Measurements from ENCODE around the gene OR9A2. TPM values are rescaled to one million over a fixed set of nuclear protein-coding genes. Genes with fewer than 3 reads are reported as not detected.
A peak's percentile ranks its signal among the peaks of the same experiment; 100 is the strongest.

The OR9A2 gene
- total RNA-seq (2014; rRNA removed; shearing (Covaris generic)), result not detected in 2 replicates

GRCh38 chr7:143027032-143027431 is at the start of gene OR9A2:
TSS of gene OR9A2 (minus strand) at chr7:143027132. CDS start at chr7:143027132, 0 bp downstream.
- no peak for DNase-seq (ENCODE audit: low read depth)

- DNase-seq (ENCODE audit: low read depth), result no peak
Measured at GRCh38 chr7:143074141-143074540, 47.2 kb upstream of the OR9A2 start.

GRCh38 chr7:143073556-143073955 is 46.6 kb upstream of the OR9A2 start:
- DNase-seq (ENCODE audit: low read depth), result no peak

DNA sequence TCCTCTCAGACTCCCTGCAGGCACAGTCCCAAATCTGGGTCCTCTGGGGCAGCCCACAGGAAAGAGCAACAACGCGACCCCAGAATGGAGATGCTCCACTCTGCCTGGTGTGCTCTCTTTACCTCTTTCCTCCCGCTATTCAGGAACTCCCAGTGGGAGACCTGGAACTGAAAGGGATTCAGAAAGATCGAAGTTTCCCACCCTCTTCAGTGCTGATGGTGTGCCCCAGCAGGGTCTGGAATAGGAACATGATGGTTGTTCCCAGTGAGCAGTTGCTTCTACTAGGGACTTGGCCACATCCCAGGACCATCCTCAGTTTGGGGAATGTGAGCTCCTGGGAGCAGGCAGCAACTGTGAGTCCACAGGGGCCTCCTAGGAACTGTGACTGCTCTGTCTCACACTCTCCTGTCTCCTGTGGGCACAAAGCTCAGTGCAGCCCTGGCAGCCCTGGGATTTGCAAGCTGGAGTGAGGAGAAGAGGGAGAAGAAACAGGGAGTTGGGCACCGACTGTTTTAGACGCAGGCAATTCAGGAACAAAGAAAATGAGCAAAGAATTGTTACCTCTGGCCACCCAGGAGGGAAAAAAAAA is 43.1 kb upstream of the OR9A2 start:
- DNase-seq (ENCODE audit: low read depth), result no peak

DNA sequence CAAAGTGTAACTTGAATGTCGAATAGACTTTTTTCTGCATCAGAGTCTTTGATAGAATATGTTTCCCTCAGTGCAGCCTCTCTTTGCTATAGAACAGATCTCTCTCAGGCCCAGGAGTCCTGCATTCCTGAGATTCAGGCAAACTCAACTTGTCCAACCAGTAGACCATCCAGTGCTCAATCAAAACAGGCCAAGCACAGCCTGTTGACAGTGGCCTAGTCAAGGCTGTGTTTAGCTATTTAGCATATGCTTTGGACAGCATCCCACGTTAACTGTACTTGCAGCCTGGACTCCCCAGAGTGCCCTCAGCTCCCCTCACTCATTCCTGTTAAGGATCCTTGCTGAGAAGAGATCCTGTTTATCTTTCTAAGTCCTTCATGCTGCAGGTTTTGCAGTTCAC is 41.5 kb upstream of the OR9A2 start:
- no peak for DNase-seq (ENCODE audit: low read depth)

GRCh38 chr7:143063741-143064140 is 36.8 kb upstream of the OR9A2 start:
- no peak for DNase-seq (ENCODE audit: low read depth)

GRCh38 chr7:143055754-143056153 is 28.8 kb upstream of the OR9A2 start:
- no peak for DNase-seq (ENCODE audit: low read depth)

DNA sequence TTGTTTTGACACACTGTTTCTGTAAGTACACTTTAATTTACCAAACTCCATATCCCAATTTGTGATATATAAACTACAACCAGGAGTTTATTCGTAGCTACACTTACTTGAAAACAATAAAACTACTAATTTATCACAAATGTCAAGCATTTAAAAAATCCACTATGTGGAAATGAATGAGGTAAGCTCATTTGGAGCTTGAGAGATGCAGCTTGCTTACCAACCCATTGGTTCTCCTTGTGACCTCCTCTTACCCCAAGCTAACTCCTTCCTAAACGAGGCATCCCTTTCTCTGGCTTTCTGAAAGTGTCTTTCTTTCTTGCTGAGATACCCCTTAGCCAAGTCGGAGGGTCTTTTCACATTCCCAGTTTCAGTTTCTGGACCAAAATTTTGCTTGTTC is 27.7 kb upstream of the OR9A2 start:
- DNase-seq (ENCODE audit: low read depth), result no peak

DNA sequence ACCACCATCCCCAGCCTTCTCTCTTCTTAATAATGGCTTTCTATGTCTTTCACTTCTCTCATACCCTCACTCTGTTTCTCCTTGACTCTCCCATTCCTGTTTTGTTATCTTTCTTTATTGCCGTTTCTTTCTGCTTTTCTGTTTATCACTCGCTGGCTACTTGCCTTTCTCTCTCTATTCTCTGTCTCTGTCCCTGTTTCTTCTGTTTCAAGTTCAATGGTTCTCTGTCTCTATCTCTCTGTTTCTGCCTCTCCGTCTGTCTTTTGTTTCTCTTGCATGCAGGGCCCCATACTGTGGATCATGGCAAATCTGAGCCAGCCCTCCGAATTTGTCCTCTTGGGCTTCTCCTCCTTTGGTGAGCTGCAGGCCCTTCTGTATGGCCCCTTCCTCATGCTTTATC is 25.1 kb upstream of the OR9A2 start, which contains the start of gene OR6V1:
OR6V1 (plus strand) TSS at position 301 of the 400 bp plus-strand sequence; CDS start at position 301, 0 bp downstream.
- DNase-seq (ENCODE audit: low read depth), result no peak

GRCh38 chr7:143050931-143051330 is 24.0 kb upstream of the OR9A2 start:
- peak; percentile 27 for DNase-seq (ENCODE audit: low read depth)

DNA sequence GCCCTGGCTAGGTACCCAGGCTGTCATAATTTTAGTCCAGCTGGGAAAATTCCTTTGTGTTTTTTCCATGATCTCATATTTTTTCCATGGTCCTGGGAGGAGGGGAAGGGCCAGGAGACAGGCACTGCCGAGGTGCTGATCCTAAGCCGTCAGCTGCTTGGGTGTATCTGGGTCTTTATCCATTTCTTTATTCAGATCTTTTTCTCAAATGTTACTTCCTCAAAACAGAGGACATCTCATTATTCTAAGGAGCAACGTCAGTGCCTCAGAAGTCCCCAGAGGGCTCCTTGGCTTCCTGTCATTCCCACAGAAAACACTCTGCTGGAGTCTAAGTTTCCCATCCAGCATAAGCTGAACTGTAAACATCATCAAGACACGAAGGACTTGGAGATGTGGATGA is 22.4 kb upstream of the OR9A2 start:
- no peak for DNase-seq (ENCODE audit: low read depth)

- DNase-seq (ENCODE audit: low read depth), result peak; percentile 28
Measured at GRCh38 chr7:143048827-143049226, 21.9 kb upstream of the OR9A2 start.

- no peak for DNase-seq (ENCODE audit: low read depth)
Measured at GRCh38 chr7:143047326-143047725, 20.4 kb upstream of the OR9A2 start.

DNA sequence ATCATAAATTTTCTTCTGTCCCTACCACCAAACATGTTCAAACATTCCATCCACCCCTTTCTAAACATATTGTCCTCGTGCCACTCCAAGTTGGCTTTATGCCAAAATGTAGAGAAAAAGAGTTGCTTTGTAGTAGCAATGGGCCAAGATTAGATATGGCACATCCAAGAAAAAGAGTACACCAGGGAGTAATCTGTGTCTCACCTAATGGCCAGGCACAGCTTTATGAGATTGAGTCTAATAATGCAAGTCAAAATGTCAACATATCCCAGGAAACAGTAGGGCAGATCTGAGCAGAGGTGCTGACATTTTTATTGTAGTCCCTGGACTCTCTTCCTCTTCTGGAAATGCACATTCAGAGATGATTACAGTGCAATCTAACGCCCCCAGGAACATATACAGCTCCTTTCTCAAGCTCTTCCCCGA is 19.5 kb upstream of the OR9A2 start:
- DNase-seq (ENCODE audit: low read depth), result no peak

GRCh38 chr7:143043391-143043790 is 16.5 kb upstream of the OR9A2 start:
- DNase-seq (ENCODE audit: low read depth), result peak; percentile 28

- peak; percentile 15 for DNase-seq (ENCODE audit: low read depth)
Measured at GRCh38 chr7:143042790-143043271, 15.9 kb upstream of the OR9A2 start.

DNA sequence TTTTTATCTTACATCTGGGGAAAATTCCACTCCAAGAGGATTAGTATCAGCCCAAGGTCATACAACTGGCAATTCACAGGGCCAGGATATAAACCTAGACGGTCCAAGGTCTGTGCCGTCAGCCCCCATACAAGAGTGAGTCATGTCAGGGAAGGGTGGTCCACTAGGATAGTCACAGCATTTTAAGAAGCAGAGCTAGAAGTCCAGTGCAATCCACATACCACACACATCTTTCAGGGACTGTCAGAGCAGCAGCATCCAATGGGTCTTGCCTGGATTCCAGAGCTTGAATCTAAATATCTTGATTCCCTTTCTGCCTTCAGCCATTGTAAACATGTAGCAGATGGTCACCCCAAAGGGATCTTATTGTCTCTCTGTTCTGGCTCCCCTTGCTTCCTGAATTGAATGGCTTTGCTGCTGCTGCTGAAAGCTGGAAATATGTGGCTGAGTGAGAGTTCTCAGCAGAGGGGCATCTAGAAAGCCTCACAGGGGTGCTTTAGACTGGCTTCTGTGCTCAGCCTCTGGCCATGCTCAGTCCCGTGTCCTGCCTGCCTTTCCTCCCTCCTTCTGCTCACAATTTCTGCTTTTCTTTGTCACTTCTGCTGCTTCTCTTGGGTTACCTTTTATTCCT is 15.3 kb upstream of the OR9A2 start:
- DNase-seq (ENCODE audit: low read depth), result peak; percentile 39

- peak; percentile 35 for DNase-seq (ENCODE audit: low read depth)
Measured at GRCh38 chr7:143041346-143041745, 14.4 kb upstream of the OR9A2 start.

DNA sequence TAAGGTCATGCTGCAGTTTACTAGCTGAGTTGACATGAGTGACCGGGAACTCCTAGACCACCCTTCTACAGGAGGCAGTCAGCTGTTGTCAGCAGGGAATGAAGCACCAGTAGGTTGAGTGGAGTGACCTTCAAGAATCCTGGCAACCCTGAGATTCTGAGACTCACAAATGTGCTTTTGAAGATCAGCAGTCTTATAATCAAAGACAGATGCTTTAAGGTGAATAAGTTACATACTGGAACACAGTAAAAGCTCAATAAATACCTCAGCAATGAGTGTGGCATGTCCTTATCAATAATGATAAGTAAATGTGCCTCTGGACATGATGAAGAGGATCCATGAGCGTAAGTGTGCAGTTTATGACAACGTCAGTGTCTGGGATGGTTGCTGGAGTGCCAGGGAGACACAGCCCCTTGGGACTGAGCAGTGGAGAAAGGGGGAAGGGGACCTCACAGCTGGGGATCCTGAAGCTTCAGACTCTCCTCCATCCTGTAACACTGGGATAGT is 13.3 kb upstream of the OR9A2 start:
- DNase-seq (ENCODE audit: low read depth), result no peak

GRCh38 chr7:143038635-143039034 is 11.7 kb upstream of the OR9A2 start:
- DNase-seq (ENCODE audit: low read depth), result no peak

DNA sequence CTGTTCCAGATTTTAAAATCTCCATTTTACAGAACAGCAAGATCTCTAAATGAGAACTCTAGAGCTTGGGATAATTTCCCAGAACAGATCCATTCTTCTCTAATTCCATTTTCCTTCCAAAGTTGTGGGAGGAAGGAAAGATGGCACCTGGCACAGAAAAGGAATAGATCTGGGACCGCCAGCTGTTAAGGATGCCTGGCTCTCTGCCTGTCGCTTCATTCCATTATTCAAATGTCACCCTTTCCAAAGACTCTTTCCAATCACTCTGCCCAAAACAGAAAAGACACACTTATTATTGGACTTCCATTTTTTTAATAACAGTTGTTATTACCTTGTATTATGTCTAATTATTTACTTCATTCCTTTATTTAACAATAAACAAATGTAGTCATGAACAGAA is 751 bp upstream of the OR9A2 start:
- no peak for DNase-seq (ENCODE audit: low read depth)

GRCh38 chr7:143025371-143025770 is 1.6 kb downstream of the OR9A2 start:
- no peak for DNase-seq (ENCODE audit: low read depth)

GRCh38 chr7:143023047-143023446 is 3.9 kb downstream of the OR9A2 start:
- no peak for DNase-seq (ENCODE audit: low read depth)
